ENCODE measurements around the gene USF2. TPM values are rescaled to one million over a fixed set of nuclear protein-coding genes. Genes with fewer than 3 reads are reported as not detected.

USF2 gene
- total and polyA plus RNA-seq, 10 of the 15 experiments (the other 5 are each of a cell fraction or from before 2014, with no cell fraction given), result 0.56 to 157 (median 65.5) TPM

DNA sequence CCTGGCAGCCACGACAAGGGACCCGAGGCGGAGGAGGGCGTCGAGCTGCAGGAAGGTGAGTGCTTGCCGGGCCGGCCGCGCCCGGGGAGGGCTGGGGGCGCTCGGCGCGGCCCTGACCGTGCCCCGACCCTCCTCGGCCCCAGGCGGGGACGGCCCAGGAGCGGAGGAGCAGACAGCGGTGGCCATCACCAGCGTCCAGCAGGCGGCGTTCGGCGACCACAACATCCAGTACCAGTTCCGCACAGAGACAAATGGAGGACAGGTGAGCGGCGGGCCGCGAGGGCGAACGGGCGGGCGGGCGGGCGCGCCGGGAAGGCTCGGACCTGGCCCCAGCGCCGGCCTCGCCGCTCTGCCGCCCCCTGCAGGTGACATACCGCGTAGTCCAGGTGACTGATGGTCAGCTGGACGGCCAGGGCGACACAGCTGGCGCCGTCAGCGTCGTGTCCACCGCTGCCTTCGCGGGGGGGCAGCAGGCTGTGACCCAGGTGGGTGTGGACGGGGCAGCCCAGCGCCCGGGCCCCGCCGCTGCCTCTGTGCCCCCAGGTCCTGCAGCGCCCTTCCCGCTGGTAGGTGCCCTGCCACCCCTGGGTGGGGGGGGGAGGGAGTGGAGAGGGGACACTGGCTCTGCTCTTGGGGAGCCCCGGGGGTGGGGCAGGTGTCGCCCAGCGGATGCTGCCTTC, 816 bp downstream of the USF2 start (continued):
- TF ChIP-seq TCF7 (IDR thresholded peaks at IDR 0.05; ENCODE audit: borderline replicate concordance), result no peak
- no peak for TF ChIP-seq YBX1 (IDR thresholded peaks at IDR 0.05)
- TF ChIP-seq RAD21 (IDR thresholded peaks at IDR 0.05; ENCODE audit: insufficient read depth, low read depth, low read length), result peak; percentile 70

DNA sequence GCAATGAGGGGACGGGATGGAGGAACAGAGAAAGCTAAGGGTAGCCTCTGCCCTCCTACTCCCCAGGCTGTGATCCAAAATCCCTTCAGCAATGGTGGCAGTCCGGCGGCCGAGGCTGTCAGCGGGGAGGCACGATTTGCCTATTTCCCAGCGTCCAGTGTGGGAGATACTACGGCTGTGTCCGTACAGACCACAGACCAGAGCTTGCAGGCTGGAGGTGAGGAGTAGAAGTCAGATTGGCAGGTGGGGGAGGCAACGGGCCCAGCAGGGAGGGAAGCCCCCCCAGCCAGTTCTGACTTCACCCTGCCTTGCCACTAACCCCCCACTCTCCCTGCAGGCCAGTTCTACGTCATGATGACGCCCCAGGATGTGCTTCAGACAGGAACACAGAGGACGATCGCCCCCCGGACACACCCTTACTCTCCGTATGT, 1.6 kb downstream of the USF2 start:
- Histone ChIP-seq H3K9ac (ENCODE audit: control insufficient read depth, insufficient read depth, low read length) (peak overlapping the region; percentile 18; the same call in 1 of the 2 replicates), H3K27me3 (replicated peaks in 1 of 2; ENCODE audit: control insufficient read depth in 2 of 2, insufficient read depth in 2 of 2, low read length in 1 of 2) (no peaks in the 10 kb centered on the region), H2AFZ (ENCODE audit: control insufficient read depth, low read depth, low read length) (no peak overlapping the region), H4K20me1 (ENCODE audit: control insufficient read depth, insufficient read depth) (no peaks in the 10 kb centered on the region), H3K27ac (ENCODE audit: control insufficient read depth, insufficient read depth) (no peak overlapping the region), H3K4me2 (ENCODE audit: control insufficient read depth, insufficient read depth) (peak overlapping the region; percentile 90), H3K79me2 (ENCODE audit: control insufficient read depth, insufficient read depth, low read length) (peaks cover 32% of the 10 kb centered on the region), H3K4me1 (ENCODE audit: control insufficient read depth, insufficient read depth, low read length) (peaks cover 17% of the 10 kb centered on the region), H3K9me3 (replicated peaks; ENCODE audit: control insufficient read depth, insufficient read depth, low read length) (no peaks in the 10 kb centered on the region), H3K36me3 (ENCODE audit: control insufficient read depth in 2 of 2, insufficient read depth in 2 of 2, low read length in 1 of 2) (peaks cover 11 to 23% of the 10 kb centered on the region in 2 experiments), H3K4me3 (peak overlapping the region; percentile 61; the same call in 1 of the 2 replicates)
- TF ChIP-seq TCF3 (IDR thresholded peaks at IDR 0.05; ENCODE audit: borderline replicate concordance, insufficient read depth, low read depth, low read length), result no peak
- TF ChIP-seq, protein P1, sequence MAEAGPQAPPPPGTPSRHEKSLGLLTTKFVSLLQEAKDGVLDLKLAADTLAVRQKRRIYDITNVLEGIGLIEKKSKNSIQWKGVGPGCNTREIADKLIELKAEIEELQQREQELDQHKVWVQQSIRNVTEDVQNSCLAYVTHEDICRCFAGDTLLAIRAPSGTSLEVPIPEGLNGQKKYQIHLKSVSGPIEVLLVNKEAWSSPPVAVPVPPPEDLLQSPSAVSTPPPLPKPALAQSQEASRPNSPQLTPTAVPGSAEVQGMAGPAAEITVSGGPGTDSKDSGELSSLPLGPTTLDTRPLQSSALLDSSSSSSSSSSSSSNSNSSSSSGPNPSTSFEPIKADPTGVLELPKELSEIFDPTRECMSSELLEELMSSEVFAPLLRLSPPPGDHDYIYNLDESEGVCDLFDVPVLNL (IDR thresholded peaks at IDR 0.05; ENCODE audit: low read depth, low read length), result no peak
- TF ChIP-seq ZNF384 (IDR thresholded peaks at IDR 0.05; ENCODE audit: borderline replicate concordance, low read depth, low read length), result no peak
- no peak for TF ChIP-seq SIX5 (IDR thresholded peaks at IDR 0.05; ENCODE audit: low read depth, low read length, severe bottlenecking)
- no peak for TF ChIP-seq NFXL1 (IDR thresholded peaks at IDR 0.05; ENCODE audit: borderline replicate concordance)
- no peak for TF ChIP-seq POLR2A (IDR thresholded peaks at IDR 0.05; ENCODE audit: low read depth, low read length)
- TF ChIP-seq, protein P2, sequence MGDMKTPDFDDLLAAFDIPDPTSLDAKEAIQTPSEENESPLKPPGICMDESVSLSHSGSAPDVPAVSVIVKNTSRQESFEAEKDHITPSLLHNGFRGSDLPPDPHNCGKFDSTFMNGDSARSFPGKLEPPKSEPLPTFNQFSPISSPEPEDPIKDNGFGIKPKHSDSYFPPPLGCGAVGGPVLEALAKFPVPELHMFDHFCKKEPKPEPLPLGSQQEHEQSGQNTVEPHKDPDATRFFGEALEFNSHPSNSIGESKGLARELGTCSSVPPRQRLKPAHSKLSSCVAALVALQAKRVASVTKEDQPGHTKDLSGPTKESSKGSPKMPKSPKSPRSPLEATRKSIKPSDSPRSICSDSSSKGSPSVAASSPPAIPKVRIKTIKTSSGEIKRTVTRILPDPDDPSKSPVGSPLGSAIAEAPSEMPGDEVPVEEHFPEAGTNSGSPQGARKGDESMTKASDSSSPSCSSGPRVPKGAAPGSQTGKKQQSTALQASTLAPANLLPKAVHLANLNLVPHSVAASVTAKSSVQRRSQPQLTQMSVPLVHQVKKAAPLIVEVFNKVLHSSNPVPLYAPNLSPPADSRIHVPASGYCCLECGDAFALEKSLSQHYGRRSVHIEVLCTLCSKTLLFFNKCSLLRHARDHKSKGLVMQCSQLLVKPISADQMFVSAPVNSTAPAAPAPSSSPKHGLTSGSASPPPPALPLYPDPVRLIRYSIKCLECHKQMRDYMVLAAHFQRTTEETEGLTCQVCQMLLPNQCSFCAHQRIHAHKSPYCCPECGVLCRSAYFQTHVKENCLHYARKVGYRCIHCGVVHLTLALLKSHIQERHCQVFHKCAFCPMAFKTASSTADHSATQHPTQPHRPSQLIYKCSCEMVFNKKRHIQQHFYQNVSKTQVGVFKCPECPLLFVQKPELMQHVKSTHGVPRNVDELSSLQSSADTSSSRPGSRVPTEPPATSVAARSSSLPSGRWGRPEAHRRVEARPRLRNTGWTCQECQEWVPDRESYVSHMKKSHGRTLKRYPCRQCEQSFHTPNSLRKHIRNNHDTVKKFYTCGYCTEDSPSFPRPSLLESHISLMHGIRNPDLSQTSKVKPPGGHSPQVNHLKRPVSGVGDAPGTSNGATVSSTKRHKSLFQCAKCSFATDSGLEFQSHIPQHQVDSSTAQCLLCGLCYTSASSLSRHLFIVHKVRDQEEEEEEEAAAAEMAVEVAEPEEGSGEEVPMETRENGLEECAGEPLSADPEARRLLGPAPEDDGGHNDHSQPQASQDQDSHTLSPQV (IDR thresholded peaks at IDR 0.05), result no peak
- TF ChIP-seq MTA2 (IDR thresholded peaks at IDR 0.05; ENCODE audit: low read depth), result no peak
- TF ChIP-seq BCL11A (IDR thresholded peaks at IDR 0.05; ENCODE audit: low read depth, low read length), result no peak
- no peak for TF ChIP-seq SPI1 (IDR thresholded peaks at IDR 0.05; ENCODE audit: borderline replicate concordance, insufficient read depth, low read depth, low read length)
- no peak for TF ChIP-seq MYC (IDR thresholded peaks at IDR 0.05; ENCODE audit: insufficient read depth, insufficient read length, insufficient replicate concordance, low read length, severe bottlenecking)
- intact Hi-C loops (cut with micrococcal nuclease; ENCODE audit: unreplicated experiment), result no loop called here
- WGBS (ENCODE audit: insufficient coverage, insufficient replicate concordance, low lambda C conversion rate, missing lambda C conversion rate), result 94% methylated on average over 16 of the region's 16 CpGs
- ChIA-PET POLR2A (interaction anchor here (0.7 to 1.1 kb wide), 2 partner anchors 16 to 34 kb away, joined by 3 to 8 read pairs; no protein-coding TSS in a partner anchor), SMC1A (ENCODE audit: uncharacterized antibody, unreplicated experiment) (interaction anchor here (1.0 kb wide), 1 partner anchor 199 kb away, joined by 4 read pairs; no protein-coding TSS in a partner anchor), CTCF (interaction anchor here (0.7 to 2.8 kb wide), 7 partner anchors 11 to 238 kb away, joined by 3 to 12 read pairs (median 4); no protein-coding TSS in a partner anchor), RAD21 (ENCODE audit: unreplicated experiment) (interaction anchor here (0.6 kb wide), 1 partner anchor 129 kb away, joined by 4 read pairs; no protein-coding TSS in a partner anchor)
- in situ Hi-C loops (cut with MboI), result loop anchor here (5.0 kb wide), 1 partner anchor 197 kb away; no protein-coding TSS in a partner anchor
- DNase-seq (ENCODE audit: low read depth, low spot score), result no peak
- BruUV-seq (replicated peaks), result no TSS peak
- ATAC-seq, result no peak
- FAIRE-seq, result no peak
